GM12878 (cell line): ENCODE results near the gene KLF9.

Experiments
- CHD1 ChIP-seq: IDR thresholded peaks from 2 replicates; pipeline ENCODE4 v1.6.1; 2012; ENCODE audit warnings: low read depth, low read length, improper control_type of control experiment
- ESRRA ChIP-seq: IDR thresholded peaks from 2 replicates; pipeline ENCODE4 v1.6.1; 2012; ENCODE audit warnings: mild to moderate bottlenecking, low read length, improper control_type of control experiment
- EZH2 ChIP-seq: IDR thresholded peaks from 2 replicates; pipeline ENCODE4 v1.6.1; 2012; ENCODE audit warnings: low read depth, mild to moderate bottlenecking, control low read depth, inconsistent platforms, low read length, borderline replicate concordance; ENCODE audit not compliant: control insufficient read depth
- MYC ChIP-seq: IDR thresholded peaks from 2 replicates; pipeline ENCODE4 v1.6.1; 2011; ENCODE audit warnings: mild to moderate bottlenecking, low read length, moderate library complexity, inconsistent platforms; ENCODE audit not compliant: insufficient read depth, insufficient replicate concordance, insufficient read length, severe bottlenecking
- NR2C1 ChIP-seq: fragments of 450-650 bp; IDR thresholded peaks from 2 replicates; pipeline ENCODE4 v1.6.1; 2017; ENCODE audit warnings: antibody characterized with exemption, mild to moderate bottlenecking, moderate library complexity
- POLR2A ChIP-seq: IDR thresholded peaks from 2 replicates; pipeline ENCODE4 v1.6.1; 2011; ENCODE audit warnings: low read depth, mild to moderate bottlenecking, low read length
- POLR2AphosphoS5 ChIP-seq: IDR thresholded peaks from 2 replicates; pipeline ENCODE4 v1.6.1; 2011; ENCODE audit warnings: mild to moderate bottlenecking, low read length, inconsistent platforms
- STAT3 ChIP-seq: IDR thresholded peaks from 2 replicates; pipeline ENCODE4 v1.6.1; 2011; ENCODE audit warnings: low read depth, low read length, improper control_type of control experiment
- TARDBP ChIP-seq: IDR thresholded peaks from 2 replicates; pipeline ENCODE4 v1.6.1; 2016; ENCODE audit warnings: borderline replicate concordance
- TF ChIP-seq, protein P1 (sequence below), 3 experiments: IDR thresholded peaks in 2 of 3; conservative IDR thresholded peaks in 1 of 3; 2 replicates each; pipeline ENCODE4 v1.5.1; 2011; ENCODE audit warnings: low read depth in 3 of 3, low read length in 3 of 3, mild to moderate bottlenecking in 3 of 3, control low read depth in 2 of 3, moderate library complexity in 2 of 3, inconsistent platforms in 1 of 3, mixed read lengths in 1 of 3; ENCODE audit not compliant: control insufficient read depth in 2 of 3, insufficient read depth in 1 of 3; ENCODE audit errors: extremely low read depth in 1 of 3
- TF ChIP-seq, protein P2 (sequence below): IDR thresholded peaks from 2 replicates; pipeline ENCODE4 v1.6.1; 2012; ENCODE audit warnings: mild to moderate bottlenecking, low read depth, low read length
- TF ChIP-seq, protein P3 (sequence below): IDR thresholded peaks from 2 replicates; pipeline ENCODE4 v1.6.1; 2011; ENCODE audit warnings: low read depth, mild to moderate bottlenecking, low read length, moderate library complexity, borderline replicate concordance; ENCODE audit errors: extremely low read depth

DNA sequence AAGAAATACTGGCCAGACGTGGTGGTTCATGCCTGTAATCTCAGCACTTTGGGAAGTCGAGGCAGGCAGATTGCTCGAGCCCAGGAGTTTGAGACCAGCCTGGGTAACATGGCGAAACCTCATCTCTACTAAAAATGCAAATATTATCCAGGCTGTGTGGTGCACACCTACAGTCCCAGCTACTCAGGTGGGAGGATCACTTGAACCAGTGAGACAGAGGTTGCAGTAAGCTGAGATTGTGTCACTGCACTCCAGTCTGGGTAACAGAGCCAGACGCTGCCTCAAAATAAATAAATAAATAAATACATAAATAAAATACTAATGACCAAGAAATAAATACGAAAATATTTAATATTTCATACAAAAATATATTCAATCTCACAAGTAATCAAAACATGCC, 18.8 kb downstream of the KLF9 start:
- TF ChIP-seq, protein P1, sequence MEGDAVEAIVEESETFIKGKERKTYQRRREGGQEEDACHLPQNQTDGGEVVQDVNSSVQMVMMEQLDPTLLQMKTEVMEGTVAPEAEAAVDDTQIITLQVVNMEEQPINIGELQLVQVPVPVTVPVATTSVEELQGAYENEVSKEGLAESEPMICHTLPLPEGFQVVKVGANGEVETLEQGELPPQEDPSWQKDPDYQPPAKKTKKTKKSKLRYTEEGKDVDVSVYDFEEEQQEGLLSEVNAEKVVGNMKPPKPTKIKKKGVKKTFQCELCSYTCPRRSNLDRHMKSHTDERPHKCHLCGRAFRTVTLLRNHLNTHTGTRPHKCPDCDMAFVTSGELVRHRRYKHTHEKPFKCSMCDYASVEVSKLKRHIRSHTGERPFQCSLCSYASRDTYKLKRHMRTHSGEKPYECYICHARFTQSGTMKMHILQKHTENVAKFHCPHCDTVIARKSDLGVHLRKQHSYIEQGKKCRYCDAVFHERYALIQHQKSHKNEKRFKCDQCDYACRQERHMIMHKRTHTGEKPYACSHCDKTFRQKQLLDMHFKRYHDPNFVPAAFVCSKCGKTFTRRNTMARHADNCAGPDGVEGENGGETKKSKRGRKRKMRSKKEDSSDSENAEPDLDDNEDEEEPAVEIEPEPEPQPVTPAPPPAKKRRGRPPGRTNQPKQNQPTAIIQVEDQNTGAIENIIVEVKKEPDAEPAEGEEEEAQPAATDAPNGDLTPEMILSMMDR (IDR thresholded peaks at IDR 0.05 in 2 of 3, conservative IDR thresholded peaks at IDR 0.05 in 1 of 3; ENCODE audit: control insufficient read depth in 2 of 3, extremely low read depth in 1 of 3, insufficient read depth in 1 of 3, low read depth in 3 of 3, low read length in 3 of 3): no peak
- TF ChIP-seq MYC (no peak), TARDBP (no peak), EZH2 (no peak), ESRRA (no peak), STAT3 (no peak), POLR2AphosphoS5 (no peak), NR2C1 (no peak), CHD1 (no peak), POLR2A (no peak)
- TF ChIP-seq, protein P2, sequence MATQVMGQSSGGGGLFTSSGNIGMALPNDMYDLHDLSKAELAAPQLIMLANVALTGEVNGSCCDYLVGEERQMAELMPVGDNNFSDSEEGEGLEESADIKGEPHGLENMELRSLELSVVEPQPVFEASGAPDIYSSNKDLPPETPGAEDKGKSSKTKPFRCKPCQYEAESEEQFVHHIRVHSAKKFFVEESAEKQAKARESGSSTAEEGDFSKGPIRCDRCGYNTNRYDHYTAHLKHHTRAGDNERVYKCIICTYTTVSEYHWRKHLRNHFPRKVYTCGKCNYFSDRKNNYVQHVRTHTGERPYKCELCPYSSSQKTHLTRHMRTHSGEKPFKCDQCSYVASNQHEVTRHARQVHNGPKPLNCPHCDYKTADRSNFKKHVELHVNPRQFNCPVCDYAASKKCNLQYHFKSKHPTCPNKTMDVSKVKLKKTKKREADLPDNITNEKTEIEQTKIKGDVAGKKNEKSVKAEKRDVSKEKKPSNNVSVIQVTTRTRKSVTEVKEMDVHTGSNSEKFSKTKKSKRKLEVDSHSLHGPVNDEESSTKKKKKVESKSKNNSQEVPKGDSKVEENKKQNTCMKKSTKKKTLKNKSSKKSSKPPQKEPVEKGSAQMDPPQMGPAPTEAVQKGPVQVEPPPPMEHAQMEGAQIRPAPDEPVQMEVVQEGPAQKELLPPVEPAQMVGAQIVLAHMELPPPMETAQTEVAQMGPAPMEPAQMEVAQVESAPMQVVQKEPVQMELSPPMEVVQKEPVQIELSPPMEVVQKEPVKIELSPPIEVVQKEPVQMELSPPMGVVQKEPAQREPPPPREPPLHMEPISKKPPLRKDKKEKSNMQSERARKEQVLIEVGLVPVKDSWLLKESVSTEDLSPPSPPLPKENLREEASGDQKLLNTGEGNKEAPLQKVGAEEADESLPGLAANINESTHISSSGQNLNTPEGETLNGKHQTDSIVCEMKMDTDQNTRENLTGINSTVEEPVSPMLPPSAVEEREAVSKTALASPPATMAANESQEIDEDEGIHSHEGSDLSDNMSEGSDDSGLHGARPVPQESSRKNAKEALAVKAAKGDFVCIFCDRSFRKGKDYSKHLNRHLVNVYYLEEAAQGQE: no peak
- TF ChIP-seq, protein P3, sequence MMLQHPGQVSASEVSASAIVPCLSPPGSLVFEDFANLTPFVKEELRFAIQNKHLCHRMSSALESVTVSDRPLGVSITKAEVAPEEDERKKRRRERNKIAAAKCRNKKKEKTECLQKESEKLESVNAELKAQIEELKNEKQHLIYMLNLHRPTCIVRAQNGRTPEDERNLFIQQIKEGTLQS: no peak
